H9 (cell line): ENCODE measurements around the gene TM9SF3. TPM values are rescaled to one million over a fixed set of nuclear protein-coding genes. Genes with fewer than 3 reads are reported as not detected.

ENCODE experiments used
- DNase-seq: peaks from one replicate; pipeline ENCODE4 v3.0.0-alpha.2; 2017
- H2AFZ ChIP-seq: one replicate; pipeline ENCODE4 v1.6.1; 2013; ENCODE audit warnings: mild to moderate bottlenecking, low read length, control low read depth, moderate library complexity
- H2AK5ac ChIP-seq: 2 replicates; pipeline ENCODE4 v1.6.1; 2013; ENCODE audit warnings: low read length, control low read depth, mixed read lengths; ENCODE audit not compliant: insufficient read length
- H2BK120ac ChIP-seq: one replicate; pipeline ENCODE4 v1.6.1; 2013; ENCODE audit warnings: low read depth, mild to moderate bottlenecking, low read length, control low read depth, inconsistent platforms; ENCODE audit not compliant: poor library complexity, severe bottlenecking
- H2BK12ac ChIP-seq: 2 replicates; pipeline ENCODE4 v1.6.1; 2013; ENCODE audit warnings: low read length, control low read depth, mixed read lengths, low read depth; ENCODE audit not compliant: insufficient read length
- H2BK15ac ChIP-seq: 2 replicates; pipeline ENCODE4 v1.6.1; 2013; ENCODE audit warnings: low read depth, low read length, control low read depth
- H2BK20ac ChIP-seq: one replicate; pipeline ENCODE4 v1.6.1; 2013; ENCODE audit warnings: low read depth, mild to moderate bottlenecking, low read length, control low read depth, inconsistent platforms; ENCODE audit not compliant: poor library complexity, severe bottlenecking
- H2BK5ac ChIP-seq: 2 replicates; pipeline ENCODE4 v1.6.1; 2013; ENCODE audit warnings: low read length, control low read depth, mixed read lengths; ENCODE audit not compliant: insufficient read length
- H3K14ac ChIP-seq: 2 replicates; pipeline ENCODE4 v1.6.1; 2013; ENCODE audit warnings: low read length, control low read depth; ENCODE audit not compliant: insufficient read depth
- H3K18ac ChIP-seq: 2 replicates; pipeline ENCODE4 v1.6.1; 2013; ENCODE audit warnings: low read depth, mild to moderate bottlenecking, mixed read lengths, low read length, control low read depth; ENCODE audit not compliant: insufficient read length
- H3K23ac ChIP-seq: 2 replicates; pipeline ENCODE4 v1.6.1; 2013; ENCODE audit warnings: low read length, control low read depth, mixed read lengths, low read depth; ENCODE audit not compliant: insufficient read length
- H3K23me2 ChIP-seq: 2 replicates; pipeline ENCODE4 v1.6.1; 2013; ENCODE audit warnings: low read depth, mild to moderate bottlenecking, mixed read lengths, low read length, control low read depth; ENCODE audit not compliant: insufficient read length, poor library complexity, severe bottlenecking
- H3K27ac ChIP-seq: 2 replicates; pipeline ENCODE4 v1.5.1; 2013; ENCODE audit warnings: low read length, control low read depth, mixed read lengths, low read depth; ENCODE audit not compliant: insufficient read length
- H3K27me3 ChIP-seq: 2 replicates; pipeline ENCODE4 v1.6.1; 2013; ENCODE audit warnings: low read length, control low read depth, inconsistent platforms; ENCODE audit not compliant: insufficient read depth
- H3K4ac ChIP-seq: 2 replicates; pipeline ENCODE4 v1.6.1; 2013; ENCODE audit warnings: low read depth, mild to moderate bottlenecking, control low read depth, inconsistent platforms, low read length, moderate library complexity
- H3K4me1 ChIP-seq: 2 replicates; pipeline ENCODE4 v1.6.1; 2013; ENCODE audit warnings: low read length, control low read depth, inconsistent platforms; ENCODE audit not compliant: insufficient read depth
- H3K4me2 ChIP-seq: 2 replicates; pipeline ENCODE4 v1.6.1; 2013; ENCODE audit warnings: low read length, control low read depth, mixed read lengths; ENCODE audit not compliant: insufficient read length, insufficient read depth
- H3K56ac ChIP-seq: 2 replicates; pipeline ENCODE4 v1.6.1; 2013; ENCODE audit warnings: low read depth, mild to moderate bottlenecking, mixed read lengths, low read length, control low read depth; ENCODE audit not compliant: insufficient read length
- H3K79me1 ChIP-seq: 2 replicates; pipeline ENCODE4 v1.6.1; 2013; ENCODE audit warnings: low read depth, mild to moderate bottlenecking, moderate library complexity, low read length, control low read depth, inconsistent platforms; ENCODE audit not compliant: insufficient read depth, poor library complexity, severe bottlenecking
- H3K79me2 ChIP-seq: 2 replicates; pipeline ENCODE4 v1.6.1; 2013; ENCODE audit warnings: low read length, control low read depth, inconsistent platforms; ENCODE audit not compliant: insufficient read depth
- H3K9ac ChIP-seq: 2 replicates; pipeline ENCODE4 v1.6.1; 2013; ENCODE audit warnings: low read length, control low read depth, mixed read lengths; ENCODE audit not compliant: insufficient read length; ENCODE audit errors: extremely low read depth
- H3K9me3 ChIP-seq: one replicate; pipeline ENCODE4 v1.6.1; 2013; ENCODE audit warnings: low read depth, low read length, inconsistent platforms; ENCODE audit not compliant: control insufficient read depth
- H3T11ph ChIP-seq: one replicate; pipeline ENCODE4 v1.6.1; 2013; ENCODE audit warnings: mild to moderate bottlenecking, low read length, control low read depth, inconsistent platforms
- H4K20me1 ChIP-seq: one replicate; pipeline ENCODE4 v1.6.1; 2013; ENCODE audit not compliant: control insufficient read depth, insufficient read length, insufficient read depth
- H4K5ac ChIP-seq: 2 replicates; pipeline ENCODE4 v1.6.1; 2013; ENCODE audit warnings: low read depth, mild to moderate bottlenecking, mixed read lengths, low read length, control low read depth; ENCODE audit not compliant: insufficient read length
- H4K8ac ChIP-seq: replicated peaks from 2 replicates; pipeline ENCODE4 v1.6.1; 2013; ENCODE audit warnings: low read length, control low read depth, mixed read lengths, low read depth; ENCODE audit not compliant: insufficient read length
- H4K91ac ChIP-seq: 2 replicates; pipeline ENCODE4 v1.6.1; 2013; ENCODE audit warnings: low read depth, mild to moderate bottlenecking, moderate library complexity, mixed read lengths, low read length, control low read depth; ENCODE audit not compliant: insufficient read length
- H3K27ac Mint-ChIP-seq, 3 experiments: 2 replicates in 2 of 3; 3 replicates in 1 of 3; pipeline ENCODE4 v1.8.0; 2020 to 2021; ENCODE audit warnings: mixed read lengths in 3 of 3, mild to moderate bottlenecking in 1 of 3, moderate library complexity in 1 of 3
- H3K27me3 Mint-ChIP-seq: 2 replicates; pipeline ENCODE4 v1.8.0; 2021; ENCODE audit warnings: low read depth, mild to moderate bottlenecking, moderate library complexity, mixed read lengths
- H3K36me3 Mint-ChIP-seq, 3 experiments: 2 replicates in 2 of 3; 3 replicates in 1 of 3; pipeline ENCODE4 v1.8.0; 2020 to 2021; ENCODE audit warnings: low read depth in 3 of 3, mixed read lengths in 3 of 3; ENCODE audit not compliant: insufficient read depth in 1 of 3
- H3K4me1 Mint-ChIP-seq, 2 experiments: 2 replicates each; pipeline ENCODE4 v1.8.0; 2020; ENCODE audit warnings: mixed read lengths in 2 of 2
- H3K4me3 Mint-ChIP-seq, 2 experiments: 2 replicates in 1 of 2; 3 replicates in 1 of 2; pipeline ENCODE4 v1.8.0; 2020 to 2021; ENCODE audit warnings: mild to moderate bottlenecking in 2 of 2, mixed read lengths in 2 of 2, moderate library complexity in 1 of 2
- H3K9me3 Mint-ChIP-seq, 2 experiments: 2 replicates in 1 of 2; 3 replicates in 1 of 2; pipeline ENCODE4 v1.8.0; 2020; ENCODE audit warnings: mild to moderate bottlenecking in 2 of 2, mixed read lengths in 2 of 2, moderate library complexity in 1 of 2
- CTCF ChIP-seq: fragments of 200-600 bp; sonication (generic); conservative IDR thresholded peaks from 3 replicates; pipeline ENCODE4 v1.8.0; 2021; ENCODE audit warnings: antibody characterized with exemption, mild to moderate bottlenecking
- WGBS: extraction: QIAGEN DNeasy Blood & Tissue Kit; methylation state at CpG from one replicate; pipeline ENCODE4 v1.1.7; 2013; ENCODE audit warnings: missing lambda C conversion rate, low lambda C conversion rate, mixed read lengths; ENCODE audit not compliant: insufficient read length; ENCODE audit errors: extremely low coverage; 5-methylcytosine and 5-hydroxymethylcytosine counted together
- total RNA-seq: library from RNA; stranded (reverse); gene quantifications from 2 replicates; pipeline ENCODE4 v1.2.1, GENCODE V29; 2021

The TM9SF3 gene
- total RNA-seq, 1 experiment from 2014 or later = 120 TPM

- Histone ChIP-seq H2AFZ (no peak overlapping the region), H2BK5ac (no peak overlapping the region), H4K8ac (no peak overlapping the region), H4K20me1 (no peaks in the 10 kb centered on the region), H2AK5ac (no peak overlapping the region), H4K91ac (no peak overlapping the region), H2BK120ac (no peak overlapping the region), H2BK20ac (no peak overlapping the region), H3K79me1 (no peaks in the 10 kb centered on the region), H3K23me2 (no peaks in the 10 kb centered on the region), H3K18ac (no peak overlapping the region), H3K4ac (no peak overlapping the region), H3T11ph (no peak overlapping the region), H3K27me3 (no peaks in the 10 kb centered on the region), H3K27ac (no peak overlapping the region), H2BK12ac (no peak overlapping the region), H3K4me1 (no peaks in the 10 kb centered on the region), H4K5ac (no peak overlapping the region), H3K79me2 (no peaks in the 10 kb centered on the region), H3K23ac (no peak overlapping the region), H3K9me3 (no peaks in the 10 kb centered on the region), H3K9ac (no peak overlapping the region), H3K56ac (no peak overlapping the region), H3K14ac (no peak overlapping the region), H3K4me2 (no peak overlapping the region), H2BK15ac (no peak overlapping the region)
- Mint-ChIP-seq H3K9me3 (no peaks in the 10 kb centered on the region), H3K36me3 (no peaks in the 10 kb centered on the region), H3K4me3 (no peak overlapping the region), H3K4me1 (peaks cover 7 to 11% of the 10 kb centered on the region in 2 experiments; a peak in 3 of 4 replicates), H3K27ac (no peak overlapping the region; a peak in 1 of 7 replicates), H3K27me3 (no peaks in the 10 kb centered on the region)
- no peak for DNase-seq
- TF ChIP-seq CTCF = no peak
- no CpG with 5 or more reads among the region's 2 CpGs for WGBS
Observed at GRCh38 chr10:96614515-96614914, 27.7 kb upstream of the TM9SF3 start.
